H1 (cell line): ENCODE results near the gene SYTL1. TPM values are rescaled to one million over a fixed set of nuclear protein-coding genes. Genes with fewer than 3 reads are reported as not detected.

Source experiments
- polyA plus RNA-seq, 7 experiments: library from polyadenylated mRNA; depleted of rRNA in 3 of 7; stranded (reverse) in 5 of 7; unstranded in 2 of 7; fragments of >200 nt in 5 of 7; fragments of 200-250 nt in 2 of 7; gene quantifications; 1 replicate in 5 of 7; 2 replicates in 1 of 7; 4 replicates in 1 of 7; pipeline versions ENCODE4 v1.2.1 to v1.2.3, GENCODE V29; 2011 to 2013; ENCODE audit warnings: missing spikeins in 2 of 7, mixed read lengths in 2 of 7
- total RNA-seq: library from RNA; stranded (reverse); fragmentation: NEBNext Ultra II Directional; extraction: Animal tissue kit (Norgen Biotek cat#: 25700); gene quantifications from 2 replicates; pipeline ENCODE4 v1.2.1, GENCODE V29; 2021
- TF ChIP-seq, protein P1 (sequence below): fragments of 300-600 bp; sonication (generic); IDR thresholded peaks from 2 replicates; pipeline ENCODE4 v1.7.1; 2012; ENCODE audit warnings: low read length, moderate library complexity, mild to moderate bottlenecking, inconsistent platforms; ENCODE audit not compliant: insufficient replicate concordance

The SYTL1 gene
- total and polyA plus RNA-seq, 2 of the 8 experiments (the other 6 are each of a cell fraction or from before 2014, with no cell fraction given): 6.4 to 19.5 TPM

DNA sequence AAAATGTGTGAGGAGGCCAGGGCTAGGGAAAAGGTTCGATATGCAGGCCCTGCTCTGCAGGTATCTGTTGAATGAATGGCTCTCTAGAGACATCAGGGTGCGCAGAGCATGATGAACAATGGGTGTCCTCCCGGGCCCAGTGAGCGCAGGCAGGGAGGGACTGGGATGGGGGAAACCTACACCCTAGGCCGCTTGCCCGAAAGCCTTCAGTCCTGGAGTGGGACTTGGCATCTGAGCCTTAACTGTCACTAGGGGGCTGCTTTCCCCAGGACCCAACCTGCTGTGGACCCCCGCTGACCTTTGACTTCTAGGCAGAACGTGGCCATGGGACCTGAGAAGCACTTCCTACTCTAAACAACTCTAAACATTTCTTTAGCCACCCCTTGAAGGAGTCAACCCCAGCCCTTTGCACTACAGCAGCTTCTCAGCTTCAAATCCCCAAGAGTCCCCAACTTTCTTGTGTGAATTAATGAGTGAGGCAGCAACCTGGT, 25.4 kb downstream of the SYTL1 start (continued):
- TF ChIP-seq, protein P1, sequence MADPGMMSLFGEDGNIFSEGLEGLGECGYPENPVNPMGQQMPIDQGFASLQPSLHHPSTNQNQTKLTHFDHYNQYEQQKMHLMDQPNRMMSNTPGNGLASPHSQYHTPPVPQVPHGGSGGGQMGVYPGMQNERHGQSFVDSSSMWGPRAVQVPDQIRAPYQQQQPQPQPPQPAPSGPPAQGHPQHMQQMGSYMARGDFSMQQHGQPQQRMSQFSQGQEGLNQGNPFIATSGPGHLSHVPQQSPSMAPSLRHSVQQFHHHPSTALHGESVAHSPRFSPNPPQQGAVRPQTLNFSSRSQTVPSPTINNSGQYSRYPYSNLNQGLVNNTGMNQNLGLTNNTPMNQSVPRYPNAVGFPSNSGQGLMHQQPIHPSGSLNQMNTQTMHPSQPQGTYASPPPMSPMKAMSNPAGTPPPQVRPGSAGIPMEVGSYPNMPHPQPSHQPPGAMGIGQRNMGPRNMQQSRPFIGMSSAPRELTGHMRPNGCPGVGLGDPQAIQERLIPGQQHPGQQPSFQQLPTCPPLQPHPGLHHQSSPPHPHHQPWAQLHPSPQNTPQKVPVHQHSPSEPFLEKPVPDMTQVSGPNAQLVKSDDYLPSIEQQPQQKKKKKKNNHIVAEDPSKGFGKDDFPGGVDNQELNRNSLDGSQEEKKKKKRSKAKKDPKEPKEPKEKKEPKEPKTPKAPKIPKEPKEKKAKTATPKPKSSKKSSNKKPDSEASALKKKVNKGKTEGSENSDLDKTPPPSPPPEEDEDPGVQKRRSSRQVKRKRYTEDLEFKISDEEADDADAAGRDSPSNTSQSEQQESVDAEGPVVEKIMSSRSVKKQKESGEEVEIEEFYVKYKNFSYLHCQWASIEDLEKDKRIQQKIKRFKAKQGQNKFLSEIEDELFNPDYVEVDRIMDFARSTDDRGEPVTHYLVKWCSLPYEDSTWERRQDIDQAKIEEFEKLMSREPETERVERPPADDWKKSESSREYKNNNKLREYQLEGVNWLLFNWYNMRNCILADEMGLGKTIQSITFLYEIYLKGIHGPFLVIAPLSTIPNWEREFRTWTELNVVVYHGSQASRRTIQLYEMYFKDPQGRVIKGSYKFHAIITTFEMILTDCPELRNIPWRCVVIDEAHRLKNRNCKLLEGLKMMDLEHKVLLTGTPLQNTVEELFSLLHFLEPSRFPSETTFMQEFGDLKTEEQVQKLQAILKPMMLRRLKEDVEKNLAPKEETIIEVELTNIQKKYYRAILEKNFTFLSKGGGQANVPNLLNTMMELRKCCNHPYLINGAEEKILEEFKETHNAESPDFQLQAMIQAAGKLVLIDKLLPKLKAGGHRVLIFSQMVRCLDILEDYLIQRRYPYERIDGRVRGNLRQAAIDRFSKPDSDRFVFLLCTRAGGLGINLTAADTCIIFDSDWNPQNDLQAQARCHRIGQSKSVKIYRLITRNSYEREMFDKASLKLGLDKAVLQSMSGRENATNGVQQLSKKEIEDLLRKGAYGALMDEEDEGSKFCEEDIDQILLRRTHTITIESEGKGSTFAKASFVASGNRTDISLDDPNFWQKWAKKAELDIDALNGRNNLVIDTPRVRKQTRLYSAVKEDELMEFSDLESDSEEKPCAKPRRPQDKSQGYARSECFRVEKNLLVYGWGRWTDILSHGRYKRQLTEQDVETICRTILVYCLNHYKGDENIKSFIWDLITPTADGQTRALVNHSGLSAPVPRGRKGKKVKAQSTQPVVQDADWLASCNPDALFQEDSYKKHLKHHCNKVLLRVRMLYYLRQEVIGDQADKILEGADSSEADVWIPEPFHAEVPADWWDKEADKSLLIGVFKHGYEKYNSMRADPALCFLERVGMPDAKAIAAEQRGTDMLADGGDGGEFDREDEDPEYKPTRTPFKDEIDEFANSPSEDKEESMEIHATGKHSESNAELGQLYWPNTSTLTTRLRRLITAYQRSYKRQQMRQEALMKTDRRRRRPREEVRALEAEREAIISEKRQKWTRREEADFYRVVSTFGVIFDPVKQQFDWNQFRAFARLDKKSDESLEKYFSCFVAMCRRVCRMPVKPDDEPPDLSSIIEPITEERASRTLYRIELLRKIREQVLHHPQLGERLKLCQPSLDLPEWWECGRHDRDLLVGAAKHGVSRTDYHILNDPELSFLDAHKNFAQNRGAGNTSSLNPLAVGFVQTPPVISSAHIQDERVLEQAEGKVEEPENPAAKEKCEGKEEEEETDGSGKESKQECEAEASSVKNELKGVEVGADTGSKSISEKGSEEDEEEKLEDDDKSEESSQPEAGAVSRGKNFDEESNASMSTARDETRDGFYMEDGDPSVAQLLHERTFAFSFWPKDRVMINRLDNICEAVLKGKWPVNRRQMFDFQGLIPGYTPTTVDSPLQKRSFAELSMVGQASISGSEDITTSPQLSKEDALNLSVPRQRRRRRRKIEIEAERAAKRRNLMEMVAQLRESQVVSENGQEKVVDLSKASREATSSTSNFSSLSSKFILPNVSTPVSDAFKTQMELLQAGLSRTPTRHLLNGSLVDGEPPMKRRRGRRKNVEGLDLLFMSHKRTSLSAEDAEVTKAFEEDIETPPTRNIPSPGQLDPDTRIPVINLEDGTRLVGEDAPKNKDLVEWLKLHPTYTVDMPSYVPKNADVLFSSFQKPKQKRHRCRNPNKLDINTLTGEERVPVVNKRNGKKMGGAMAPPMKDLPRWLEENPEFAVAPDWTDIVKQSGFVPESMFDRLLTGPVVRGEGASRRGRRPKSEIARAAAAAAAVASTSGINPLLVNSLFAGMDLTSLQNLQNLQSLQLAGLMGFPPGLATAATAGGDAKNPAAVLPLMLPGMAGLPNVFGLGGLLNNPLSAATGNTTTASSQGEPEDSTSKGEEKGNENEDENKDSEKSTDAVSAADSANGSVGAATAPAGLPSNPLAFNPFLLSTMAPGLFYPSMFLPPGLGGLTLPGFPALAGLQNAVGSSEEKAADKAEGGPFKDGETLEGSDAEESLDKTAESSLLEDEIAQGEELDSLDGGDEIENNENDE: no peak
